Sciatic nerve (tissue), 2 donors: ENCODE measurements around the gene CAMKK2. TPM values are rescaled to one million over a fixed set of nuclear protein-coding genes. Genes with fewer than 3 reads are reported as not detected.
"Not testable (repeated sequence)": the region's sequence is repeated elsewhere in the genome, so short reads cannot be mapped to it uniquely, and the experiment has no call there.

Experiments used
- ATAC-seq: fragments of 200-7000 bp; cut with Tn5 transposase; one replicate; pipeline ENCODE4 v1.9.1; 2020; ENCODE audit warnings: mild to moderate bottlenecking, moderate library complexity
- DNase-seq: peaks from one replicate; pipeline ENCODE4 v3.0.0-alpha.2; 2020; ENCODE audit warnings: low spot score
- intact Hi-C: fragments of 100-400 bp; cut with DNase I; formaldehyde crosslinking; loops from one replicate; pipeline ENCODE4 v1.14.2; 2022
- total RNA-seq: library from RNA; stranded (reverse); fragmentation: NEBNext Ultra II Directional; extraction: Animal tissue kit (Norgen Biotek cat#: 25700); gene quantifications from one replicate; pipeline ENCODE4 v1.2.1, GENCODE V29; 2021
- donor health status: DM: no; HTN: no; CAD: no.
- donor health status: DM: no; HTN: no; CAD: no.

The CAMKK2 gene
- total RNA-seq, 1 donor from 2014 or later: 32.5 TPM

DNA sequence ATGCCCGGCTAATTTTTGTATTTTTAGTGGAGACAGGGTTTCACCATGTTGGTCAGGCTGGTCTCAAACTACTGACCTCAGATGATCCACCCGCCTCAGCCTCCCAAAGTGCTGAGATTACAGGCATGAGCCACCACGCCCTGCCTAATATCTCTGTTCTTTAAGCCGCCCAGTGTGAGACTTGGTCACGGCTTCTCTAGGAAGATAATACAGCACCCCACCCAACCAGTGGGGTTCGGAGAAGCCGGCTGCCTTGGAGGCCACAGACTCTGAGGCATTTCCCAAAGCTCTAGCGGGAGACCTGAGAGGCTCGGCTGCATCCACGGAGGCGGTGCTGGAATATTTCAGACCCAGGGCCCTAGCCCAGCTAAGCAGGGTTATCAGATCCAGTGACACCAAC, 13.6 kb downstream of the CAMKK2 start:
- intact Hi-C loops, DNase-seq, ATAC-seq: not testable (repeated sequence)

DNA sequence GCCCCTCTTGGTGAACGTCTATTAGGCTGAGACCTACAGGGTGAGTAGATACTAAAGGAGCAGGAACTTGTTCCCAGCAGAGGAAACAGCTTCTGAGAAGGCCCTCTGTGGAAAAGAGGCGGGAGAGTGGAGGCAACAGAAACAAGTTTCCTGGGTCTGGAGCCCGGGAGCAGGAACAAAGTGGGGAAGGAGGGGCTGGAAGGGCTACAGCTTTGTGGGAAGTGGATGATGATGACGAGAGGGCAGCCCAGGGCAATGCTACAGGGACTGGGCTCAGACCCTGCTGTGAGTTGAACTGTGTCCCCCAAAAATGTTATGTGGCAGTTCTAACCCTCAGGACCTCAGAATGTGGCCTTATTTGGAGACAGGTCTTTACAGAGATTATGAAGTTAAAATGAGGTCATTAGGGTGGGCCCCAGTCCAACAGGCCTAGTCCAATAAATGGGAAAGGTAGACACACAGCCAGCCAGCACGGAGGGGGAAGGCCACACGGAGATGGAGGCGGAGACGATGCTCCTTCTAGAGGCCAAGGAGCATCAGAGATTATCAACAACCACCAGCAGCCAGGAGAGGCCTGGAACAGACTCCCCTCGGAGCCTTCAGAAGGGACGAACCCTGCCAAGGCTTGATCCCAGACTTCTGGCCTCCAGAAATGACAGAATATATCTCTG, 14.3 kb downstream of the CAMKK2 start:
- DNase-seq: no peak
- intact Hi-C loops: no loop called here
- ATAC-seq: no peak

DNA sequence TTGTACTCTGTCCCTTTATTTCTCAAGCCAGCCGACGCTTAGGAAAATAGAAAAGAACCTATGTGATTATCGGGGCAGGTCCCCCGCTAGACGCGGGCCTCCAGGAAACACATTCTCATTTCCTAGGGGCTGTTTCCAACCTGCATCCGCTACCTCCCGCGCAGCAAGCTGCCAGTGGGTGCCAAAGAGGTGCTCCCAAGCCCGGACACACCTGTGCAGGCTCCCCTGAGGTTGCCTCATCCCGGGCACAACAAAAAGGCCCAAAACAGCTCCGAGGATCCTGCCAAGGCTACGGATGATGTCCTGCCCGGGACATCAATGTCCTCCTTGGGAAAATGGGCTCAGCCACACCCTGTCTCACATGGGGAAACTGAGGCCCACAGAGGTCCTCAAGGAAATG, 15.4 kb downstream of the CAMKK2 start:
- ATAC-seq, DNase-seq, intact Hi-C loops: not testable (repeated sequence)

DNA sequence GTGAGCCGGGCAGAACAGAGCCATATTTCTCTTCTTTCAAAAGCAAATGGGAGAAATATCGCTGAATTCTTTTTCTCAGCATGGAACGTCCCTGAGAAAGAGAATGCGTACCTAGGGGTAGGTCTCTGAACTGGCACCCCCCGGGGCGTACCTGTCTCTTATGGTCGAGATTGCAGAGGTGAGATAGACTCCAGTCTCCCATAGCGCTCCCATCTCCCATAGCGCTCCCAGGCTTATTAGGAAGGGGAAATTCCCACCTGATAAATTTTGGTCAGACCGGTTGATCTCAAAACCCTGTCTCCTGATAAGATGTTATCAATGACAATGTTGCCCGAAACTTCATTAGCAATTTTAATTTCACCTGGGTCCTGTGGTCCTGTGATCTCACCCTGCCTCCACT, 16.0 kb downstream of the CAMKK2 start:
- DNase-seq, intact Hi-C loops, ATAC-seq: not testable (repeated sequence)

- intact Hi-C loops: no loop called here
- DNase-seq (peak; percentile 68), ATAC-seq (peak; percentile 73)
Measured at GRCh38 chr12:121279507-121279915, 17.0 kb downstream of the CAMKK2 start.

DNA sequence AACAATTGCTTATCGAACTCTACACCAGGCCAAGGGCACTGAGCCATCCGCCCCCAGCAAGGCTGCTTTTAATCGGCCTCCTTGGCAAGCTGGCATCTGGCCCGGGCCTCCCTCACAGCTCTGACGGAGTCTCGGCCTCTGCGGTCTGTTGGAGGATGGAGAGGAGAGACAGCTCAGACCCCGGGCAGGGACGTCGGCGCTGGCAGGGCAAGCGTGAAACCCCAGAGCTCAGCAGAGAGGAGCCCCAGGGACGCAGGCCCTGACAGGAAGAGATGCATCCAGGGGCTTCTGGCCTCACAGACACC, 17.5 kb downstream of the CAMKK2 start:
- ATAC-seq (peak; percentile 60), DNase-seq (no peak)
- intact Hi-C loops: no loop called here

DNA sequence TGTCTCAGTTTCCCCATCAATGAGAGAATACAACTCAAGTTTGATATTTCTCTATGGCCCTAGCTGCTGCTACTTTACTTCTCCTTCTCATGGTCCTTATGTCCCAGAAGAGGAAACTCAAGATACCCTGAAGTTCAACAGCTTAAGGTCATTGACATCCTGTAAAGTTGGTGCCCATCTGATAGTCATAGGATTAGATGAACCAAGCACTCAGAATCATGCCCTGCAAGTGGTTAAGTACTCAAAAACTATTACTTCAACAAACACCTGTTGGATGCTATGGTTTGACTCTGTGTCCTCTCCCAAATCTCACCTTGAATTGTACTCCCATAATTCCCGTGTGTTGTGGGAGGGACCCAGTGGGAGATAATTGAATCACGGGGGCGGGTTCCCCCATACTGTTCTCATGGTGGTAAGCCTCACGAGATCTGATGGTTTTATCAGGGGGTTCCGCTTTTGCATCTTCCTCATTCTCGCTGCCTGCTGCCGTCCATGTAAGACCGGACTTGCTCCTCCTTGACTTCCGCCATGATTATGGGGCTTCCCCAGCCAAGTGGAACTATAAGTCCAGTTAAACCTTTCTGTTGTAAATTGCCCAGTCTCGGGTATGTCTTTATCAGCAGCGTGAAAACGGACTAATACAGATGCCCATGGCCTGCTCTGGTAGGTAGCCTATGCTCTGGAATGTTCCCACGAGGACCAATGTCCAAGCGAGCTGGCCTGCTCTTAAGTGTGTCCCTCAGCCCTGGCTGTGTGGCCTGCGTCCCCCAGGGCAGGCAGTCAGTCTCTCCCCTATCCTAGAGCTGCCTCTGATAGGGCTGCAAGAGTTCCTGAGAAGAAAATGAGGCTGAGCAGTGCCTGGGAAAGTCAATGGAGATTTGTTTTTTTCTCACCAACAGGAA, 18.1 kb downstream of the CAMKK2 start:
- no peak for DNase-seq
- peak; percentile 16 for ATAC-seq
- intact Hi-C loops: no loop called here

DNA sequence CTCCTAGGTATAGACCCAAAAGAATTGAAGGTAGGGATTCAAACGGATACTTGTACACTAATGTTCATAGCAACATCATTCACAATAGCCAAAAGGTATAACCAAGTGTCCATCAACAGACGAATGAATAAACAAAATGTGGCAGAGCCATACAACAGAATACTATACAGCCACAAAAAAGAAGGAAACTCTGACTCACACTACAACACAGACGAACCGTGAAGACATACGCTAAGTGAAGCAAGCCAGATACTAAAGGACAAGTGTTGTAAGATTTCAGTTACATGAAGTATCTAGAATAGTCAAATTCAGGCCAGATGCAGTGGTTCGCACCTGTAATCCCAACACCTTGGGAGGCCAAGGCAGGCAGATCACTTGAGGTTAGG, 19.1 kb downstream of the CAMKK2 start:
- DNase-seq (no peak), ATAC-seq (no peak)
- intact Hi-C loops: no loop called here

DNA sequence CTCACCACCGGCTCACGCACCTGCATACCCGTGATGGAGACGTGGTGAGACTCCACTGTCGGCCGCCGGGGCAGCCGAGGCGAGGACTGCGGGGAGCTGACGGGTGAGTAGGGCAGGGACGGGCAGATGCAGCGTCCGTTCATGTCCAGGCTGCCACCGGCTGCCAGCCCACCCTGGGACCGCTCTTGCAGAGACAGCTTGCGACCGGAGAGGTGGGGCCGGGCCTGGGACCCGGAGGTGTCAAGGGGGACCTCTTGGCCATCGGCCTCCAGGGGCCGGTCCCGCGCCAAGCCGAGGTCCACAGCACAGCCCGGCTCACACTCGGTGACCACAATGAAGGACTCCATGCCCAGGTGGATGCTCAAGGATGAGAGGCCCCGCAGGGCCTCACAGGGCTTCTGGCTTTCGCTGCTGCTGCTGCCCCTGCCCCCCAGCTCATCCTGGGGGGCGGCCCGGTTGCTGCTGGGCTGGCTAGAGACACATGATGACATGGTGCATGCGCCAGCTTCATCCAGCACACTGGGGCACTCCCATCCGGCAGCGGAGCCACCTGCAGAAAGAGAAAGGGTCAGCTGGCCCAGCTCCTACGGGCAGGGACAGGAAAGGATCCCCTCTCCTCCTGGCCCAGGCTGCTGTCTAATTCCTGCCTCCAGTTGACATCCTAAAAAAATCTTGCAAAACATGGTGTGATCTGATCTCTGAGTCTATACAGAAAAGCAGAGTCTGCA, 22.3 kb downstream of the CAMKK2 start:
- intact Hi-C loops: no loop called here
- DNase-seq (no peak), ATAC-seq (no peak)

GRCh38 chr12:121273364-121273896, 23.1 kb downstream of the CAMKK2 start:
- intact Hi-C loops: no loop called here
- DNase-seq (no peak), ATAC-seq (no peak)

GRCh38 chr12:121267822-121268221, 28.7 kb downstream of the CAMKK2 start:
- intact Hi-C loops: no loop called here
- no peak for DNase-seq
- no peak for ATAC-seq

DNA sequence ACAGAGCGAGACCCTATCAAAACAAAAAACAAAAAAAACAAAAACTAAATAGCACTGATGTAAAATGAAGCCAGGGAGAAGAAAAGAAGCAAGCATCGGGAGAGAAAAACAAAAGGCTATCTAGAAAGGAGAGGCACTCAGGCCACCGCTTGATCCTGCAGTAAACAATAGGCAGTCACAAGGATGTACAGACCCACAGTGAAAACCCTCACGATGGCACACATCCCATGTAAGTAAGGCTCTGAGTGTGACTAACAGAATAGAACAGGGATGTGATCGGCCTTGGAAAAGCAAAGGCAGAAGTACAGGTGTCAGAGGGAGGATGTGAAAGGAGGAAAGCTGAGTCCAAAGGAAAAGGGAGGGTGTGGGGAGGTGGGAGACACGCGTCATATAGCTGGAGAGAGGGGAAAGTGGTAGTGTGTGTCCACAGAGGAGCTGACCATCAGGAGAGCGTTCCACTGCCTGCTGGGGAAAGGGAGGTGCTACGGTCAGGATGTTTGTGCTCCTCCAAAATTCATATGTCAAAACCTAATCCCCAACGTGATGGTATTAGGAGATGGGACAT, 31.5 kb downstream of the CAMKK2 start:
- intact Hi-C loops: no loop called here
- no peak for ATAC-seq
- no peak for DNase-seq

- no peak for ATAC-seq
Measured at GRCh38 chr12:121264135-121264534, 32.4 kb downstream of the CAMKK2 start.

GRCh38 chr12:121263206-121263935, 33.1 kb downstream of the CAMKK2 start:
- intact Hi-C loops: no loop called here
- DNase-seq (no peak), ATAC-seq (no peak)

More at GRCh38 chr12:121264135-121264534, 32.4 kb downstream of the CAMKK2 start:
- intact Hi-C loops: no loop called here
- no peak for DNase-seq

- ATAC-seq (no peak), DNase-seq (no peak)
- intact Hi-C loops: no loop called here
Measured at GRCh38 chr12:121261398-121261797, 35.1 kb downstream of the CAMKK2 start.

- no peak for ATAC-seq
- DNase-seq: no peak
- intact Hi-C loops: no loop called here
Measured at GRCh38 chr12:121260091-121260490, 36.4 kb downstream of the CAMKK2 start.

DNA sequence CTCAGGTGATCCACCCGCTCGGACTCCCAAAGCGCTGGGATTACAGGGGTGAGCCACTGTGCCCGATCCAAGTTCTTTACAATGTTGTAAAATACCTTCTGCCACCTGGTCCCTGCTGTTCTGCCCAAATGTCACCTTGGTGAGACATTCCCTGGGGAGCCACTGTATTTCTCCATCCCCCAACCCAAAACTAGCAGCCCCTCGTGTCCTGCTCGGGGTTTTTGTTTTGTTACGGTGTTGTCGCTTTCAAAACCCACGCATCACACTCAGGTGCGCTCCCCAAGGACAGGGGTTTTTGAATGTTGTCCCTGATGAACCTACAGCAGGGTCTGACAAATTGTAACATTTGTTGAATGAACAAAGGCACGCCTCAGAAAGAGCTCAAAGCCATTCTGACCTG, 37.4 kb downstream of the CAMKK2 start:
- ATAC-seq: no peak
- no peak for DNase-seq
- intact Hi-C loops: no loop called here

GRCh38 chr12:121257704-121258449, 38.6 kb downstream of the CAMKK2 start:
- not testable (repeated sequence) for ATAC-seq, DNase-seq

More at GRCh38 chr12:121257704-121258449, 38.6 kb downstream of the CAMKK2 start:
- intact Hi-C loops: not testable (repeated sequence)
